PC-9 (cell line): ENCODE data around the gene KRT38.

ENCODE experiments used
- CTCF ChIP-seq: fragments of 200-600 bp; sonication (generic); conservative IDR thresholded peaks from 2 replicates; pipeline ENCODE4 v1.6.1; 2017; ENCODE audit warnings: mixed run types, antibody characterized with exemption, mild to moderate bottlenecking, moderate library complexity
- EZH2 ChIP-seq: fragments of 200-600 bp; sonication (generic); IDR thresholded peaks from 2 replicates; pipeline ENCODE4 v1.8.0; 2017; ENCODE audit warnings: antibody characterized with exemption, low read depth

- TF ChIP-seq CTCF (no peak), EZH2 (no peak)
These were observed 26.8 kb downstream of the KRT38 start for GRCh38 chr17:41413982-41414381.
